ENCODE results near the gene MPG.
"Not testable (repeated sequence)": the region's sequence is repeated elsewhere in the genome, so short reads cannot be mapped to it uniquely, and the experiment has no call there.

- TF ChIP-seq CTCF, POLR2AphosphoS5, POLR2A (IDR thresholded peaks at IDR 0.05): not testable (repeated sequence)
Measured at GRCh38 chr16:123558-124350, 45.7 kb downstream of the MPG start.
